Left forelimb (tissue), 1 donor: ENCODE measurements around the gene NOXA1.

Experiments
- DNase-seq: peaks from one replicate; pipeline ENCODE4 v3.0.0-alpha.2; 2018; ENCODE audit warnings: low spot score

The NOXA1 gene

GRCh38 chr9:137454597-137455358 is 31.6 kb downstream of the NOXA1 start:
- no peak for DNase-seq

GRCh38 chr9:137455359-137455991 is 32.3 kb downstream of the NOXA1 start:
- DNase-seq, result no peak

DNA sequence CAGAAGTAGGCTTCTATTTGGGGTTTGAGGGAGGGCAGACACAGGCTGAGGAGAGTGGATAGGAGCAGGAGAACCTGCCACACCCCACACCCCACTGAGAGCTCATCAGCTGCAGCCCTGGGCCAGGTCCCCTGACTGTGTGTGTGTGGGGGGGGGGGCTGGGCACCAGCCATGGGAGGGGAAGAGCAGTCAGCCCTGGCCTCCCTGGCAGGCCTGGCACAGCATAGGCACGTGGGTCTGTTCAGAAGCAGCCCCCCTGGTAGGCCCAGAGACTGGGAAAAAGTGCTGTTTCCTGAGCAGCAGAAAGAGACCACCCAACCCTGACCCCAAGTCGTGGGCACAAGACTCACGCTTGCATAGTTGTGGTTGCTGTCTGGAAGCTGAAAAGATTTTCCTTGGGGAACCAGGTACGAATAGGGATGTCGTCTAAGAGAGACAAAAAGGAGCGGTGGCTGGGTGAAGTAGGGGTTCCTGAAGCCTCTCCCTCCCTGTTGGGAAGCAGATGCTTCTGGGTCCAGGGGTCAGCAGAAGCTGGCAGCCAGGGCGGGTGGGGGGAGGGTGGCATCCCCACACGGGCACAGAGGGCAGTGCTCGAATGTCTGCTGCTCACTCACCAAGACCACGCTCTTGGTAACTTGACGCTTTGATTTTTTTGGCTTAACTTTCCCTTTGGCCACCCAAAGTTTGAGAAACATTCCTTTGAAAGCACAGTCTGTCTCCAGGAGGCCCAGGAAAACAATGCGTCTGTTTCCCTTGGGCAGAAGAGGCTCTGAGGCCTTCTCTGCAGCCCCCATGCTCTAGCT is 33.1 kb downstream of the NOXA1 start:
- DNase-seq, result no peak

GRCh38 chr9:137456864-137457405 is 33.7 kb downstream of the NOXA1 start:
- no peak for DNase-seq

DNA sequence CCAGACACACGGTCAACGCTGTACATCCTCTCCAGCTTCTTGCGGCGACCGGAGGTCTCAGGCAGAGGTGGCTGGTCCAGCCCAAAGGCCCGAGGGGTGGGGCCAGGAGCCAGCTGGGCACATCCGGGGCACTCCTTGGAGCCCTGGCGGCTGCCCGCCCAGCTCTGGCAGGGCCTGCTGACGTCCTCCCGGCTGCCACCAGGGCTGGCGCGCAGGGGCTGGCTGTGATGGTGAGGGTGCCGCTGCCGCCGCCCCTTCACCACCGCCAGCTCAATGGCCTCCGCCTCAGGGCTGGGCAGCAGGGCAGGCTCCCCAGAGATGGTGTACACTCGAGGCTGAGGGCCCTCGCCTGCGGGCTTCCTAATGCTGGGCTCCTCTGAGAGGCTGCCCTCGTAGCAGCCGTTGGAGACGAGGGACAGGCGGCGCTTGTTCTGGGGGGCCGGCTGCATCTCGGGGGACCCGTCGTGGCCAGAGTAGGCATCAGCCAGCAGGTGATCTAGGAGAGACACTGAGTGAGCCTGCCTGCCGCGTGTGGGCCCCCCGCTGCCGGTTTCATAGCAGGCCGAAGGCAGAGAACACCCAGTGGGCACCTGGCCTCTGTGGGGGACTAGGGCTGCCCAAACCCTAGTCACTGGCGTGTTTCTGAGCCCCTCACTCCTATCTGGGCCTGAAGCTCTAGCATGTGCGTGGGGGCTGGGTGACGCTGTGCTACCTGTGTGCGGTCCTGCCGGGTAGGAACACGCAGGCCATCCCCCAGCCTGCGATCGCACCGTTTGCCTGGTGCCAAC is 34.4 kb downstream of the NOXA1 start:
- DNase-seq, result no peak

DNA sequence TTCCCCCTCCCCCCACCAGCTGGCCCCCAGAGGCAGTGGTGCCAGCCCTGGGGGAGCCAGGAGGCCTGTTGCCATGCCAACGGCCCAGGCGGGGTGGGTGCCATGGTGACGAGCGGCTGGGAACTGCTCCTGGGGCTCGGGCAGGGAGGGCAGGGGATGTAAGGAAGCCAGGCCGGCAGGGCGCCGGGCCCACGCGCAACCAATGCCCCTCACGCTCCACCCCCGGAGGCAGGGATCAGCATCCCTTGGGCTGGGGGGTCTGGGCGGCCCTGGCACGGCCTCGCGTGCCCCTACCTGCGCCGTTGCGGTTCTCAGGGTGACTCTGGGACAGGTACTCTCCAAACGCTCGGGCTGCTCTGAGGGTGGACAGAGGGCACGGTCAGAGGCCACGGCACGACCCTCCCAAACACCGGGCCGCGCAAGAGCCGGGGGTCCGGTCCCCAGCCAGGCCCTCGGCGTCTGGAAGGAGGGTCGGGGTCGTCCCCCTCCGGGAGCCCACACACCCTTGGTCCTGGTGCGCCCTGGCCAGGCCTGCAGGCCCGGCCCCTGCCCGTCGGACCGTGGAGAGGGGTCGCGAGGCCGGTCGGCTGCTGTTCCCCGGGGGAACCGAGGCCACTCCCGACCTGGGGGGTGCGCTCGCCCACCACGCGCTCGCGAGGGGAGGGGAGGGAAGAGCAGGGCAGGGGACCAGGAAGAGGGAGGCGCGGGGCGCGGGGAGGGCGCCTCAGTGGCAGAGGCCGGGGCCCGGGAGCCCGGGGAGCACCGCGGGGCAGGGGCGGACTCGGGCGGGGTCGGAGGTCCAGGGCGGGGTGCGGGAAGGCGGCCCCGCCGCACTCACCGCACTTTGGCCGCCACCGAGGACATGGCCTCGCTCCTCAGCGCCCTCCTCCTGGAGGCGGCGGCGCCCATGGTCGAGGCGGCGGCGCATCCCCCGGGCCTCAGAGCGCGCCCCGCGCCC is 35.3 kb downstream of the NOXA1 start:
- DNase-seq, result no peak

DNA sequence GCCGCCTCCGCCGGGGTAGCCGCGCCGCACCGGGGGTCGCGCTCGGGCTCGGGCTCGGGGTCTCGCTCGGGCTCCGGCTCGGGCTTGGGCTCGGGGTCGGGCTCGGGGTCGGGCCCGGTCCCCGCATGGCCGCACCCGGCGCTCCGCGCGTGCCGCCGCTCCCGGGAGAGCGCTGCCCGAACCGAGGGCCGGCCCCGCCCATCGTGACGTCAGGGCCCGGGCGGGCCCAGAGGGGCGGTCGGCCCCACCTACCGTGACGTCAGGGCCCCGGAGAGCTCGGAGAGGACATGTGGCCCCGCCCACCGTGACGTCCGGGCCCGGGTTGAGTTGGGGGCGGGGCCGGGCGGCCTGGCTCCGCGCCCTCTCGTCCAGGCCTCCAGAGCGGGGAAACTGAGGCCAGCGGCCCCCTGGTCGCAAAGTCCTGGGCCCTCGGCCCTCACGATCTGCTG is 36.0 kb downstream of the NOXA1 start, which contains the start of gene NSMF:
Gene NSMF (minus strand): TSS at position 183 of the 449 bp plus-strand sequence. CDS start 232 bp downstream, outside the sequence.
- peak; percentile 96 for DNase-seq

GRCh38 chr9:137459601-137460362 is 36.6 kb downstream of the NOXA1 start:
- no peak for DNase-seq

GRCh38 chr9:137460363-137461315 is 37.4 kb downstream of the NOXA1 start:
- DNase-seq, result no peak

- no peak for DNase-seq
These were observed 38.1 kb downstream of the NOXA1 start for GRCh38 chr9:137461316-137461662.

DNA sequence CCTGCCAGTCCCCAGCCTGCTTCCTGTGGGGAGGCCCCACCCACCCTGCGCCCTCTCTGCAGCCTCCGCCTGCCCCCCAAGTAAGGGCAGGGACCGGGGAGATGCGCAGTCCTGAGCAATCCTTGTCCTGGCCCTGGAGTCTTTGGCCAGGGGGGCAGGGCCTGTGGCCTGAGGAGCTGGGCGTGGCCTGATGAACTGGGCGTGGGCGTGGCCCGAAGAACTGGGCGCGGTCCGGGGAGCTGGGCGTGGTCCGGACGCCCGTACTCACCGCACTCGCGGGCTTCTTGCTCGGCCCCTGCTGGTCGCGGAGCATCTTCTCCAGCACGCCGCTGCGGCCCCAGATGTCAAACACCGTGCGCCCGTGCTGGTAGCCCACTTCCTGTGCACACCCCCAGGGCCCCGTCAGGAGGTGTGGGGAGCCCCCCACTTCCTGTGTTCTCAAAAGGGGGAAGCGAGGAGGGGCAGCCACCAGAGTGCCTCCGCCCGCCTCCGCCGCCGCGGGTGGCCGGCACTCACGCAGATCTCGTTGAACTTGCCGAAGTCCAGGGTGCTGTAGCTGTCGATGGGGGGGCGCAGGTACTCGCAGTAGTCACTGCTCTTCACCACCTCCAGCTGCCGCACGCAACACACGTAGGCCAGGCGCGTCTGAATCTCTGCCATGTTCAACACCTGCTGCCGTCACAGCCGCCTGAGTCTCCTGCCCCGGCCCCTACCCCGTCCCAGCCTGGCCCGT is 38.6 kb downstream of the NOXA1 start:
- DNase-seq, result no peak

DNA sequence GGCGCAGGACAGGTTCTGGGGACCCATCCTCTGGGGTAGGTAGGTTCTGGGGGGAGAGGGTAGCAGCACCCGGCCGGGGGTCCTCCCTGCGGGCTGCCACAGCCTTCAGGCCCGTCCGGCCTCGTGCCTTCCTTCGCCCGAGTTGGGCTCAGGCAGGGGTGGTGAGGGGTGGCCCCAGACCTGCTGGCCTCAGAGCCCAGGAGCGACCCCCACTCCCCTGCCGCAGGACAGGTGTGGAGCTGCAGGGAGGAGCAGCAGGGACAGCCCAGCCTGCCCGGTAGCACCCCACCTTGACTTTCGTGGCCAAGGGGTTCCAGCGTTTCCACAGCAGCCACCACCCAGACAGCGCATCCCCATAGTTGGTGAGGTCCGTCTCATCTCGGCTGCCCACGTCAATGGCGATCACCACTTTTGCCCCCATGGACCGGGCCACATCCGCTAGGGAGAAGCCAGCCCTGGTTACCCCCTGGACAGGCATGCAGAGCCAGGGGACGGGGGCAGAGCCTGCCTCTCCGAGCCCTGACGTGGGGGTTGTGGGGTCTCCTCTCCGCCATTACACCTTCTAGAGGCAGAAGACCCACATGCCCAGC is 39.3 kb downstream of the NOXA1 start:
- DNase-seq, result no peak

GRCh38 chr9:137462986-137463930 is 40.1 kb downstream of the NOXA1 start:
- no peak for DNase-seq

DNA sequence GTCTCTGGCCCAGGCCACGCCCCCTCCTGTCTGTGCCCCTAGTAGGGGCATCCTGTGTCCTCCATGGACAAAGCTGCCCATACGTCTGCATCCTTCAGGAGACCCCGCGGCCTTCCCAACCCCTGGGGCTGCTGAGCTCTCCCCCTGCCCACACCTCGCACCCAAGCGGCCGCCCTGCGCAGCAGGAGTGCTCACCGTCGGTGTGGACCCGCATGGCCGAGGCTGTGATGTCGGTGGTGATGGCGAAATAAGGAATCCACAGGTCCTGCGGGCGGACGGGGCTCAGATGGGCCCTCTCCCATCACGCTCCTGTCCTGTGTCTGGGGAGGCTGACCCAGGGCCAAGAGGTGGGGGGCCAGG is 40.7 kb downstream of the NOXA1 start:
- no peak for DNase-seq

GRCh38 chr9:137464291-137464999 is 41.3 kb downstream of the NOXA1 start:
- DNase-seq, result no peak
